Measurements from ENCODE around the gene TNS1.
A peak's percentile ranks its signal among the peaks of the same experiment; 100 is the strongest.

The TNS1 gene

GRCh38 chr2:217903142-217903858 is 99.5 kb downstream of the TNS1 start:
- no peak overlapping the region for H3K4me3 ChIP-seq
- no peaks in the 10 kb centered on the region for H3K9me3 ChIP-seq
- no peaks in the 10 kb centered on the region for H3K36me3 ChIP-seq (replicated peaks)
- in situ Hi-C loops (cut with MboI; ENCODE audit: low sequenced_read_pairs): no loop called here
- H3K4me1 ChIP-seq: no peaks in the 10 kb centered on the region
- H3K27me3 ChIP-seq (ENCODE audit: low read depth): peaks cover 2% of the 10 kb centered on the region; the same call in 1 of the 2 replicates
- no peak for DNase-seq (ENCODE audit: low spot score in 2 of 2)

GRCh38 chr2:217902379-217903141 is 100.2 kb downstream of the TNS1 start:
- in situ Hi-C loops (cut with MboI; ENCODE audit: low sequenced_read_pairs): no loop called here
- DNase-seq (ENCODE audit: low spot score in 2 of 2): no peak
- Histone ChIP-seq H3K9me3 (no peaks in the 10 kb centered on the region), H3K4me3 (no peak overlapping the region), H3K4me1 (no peaks in the 10 kb centered on the region), H3K36me3 (replicated peaks) (no peaks in the 10 kb centered on the region), H3K27me3 (ENCODE audit: low read depth) (peaks cover 2% of the 10 kb centered on the region; the same call in 1 of the 2 replicates)

GRCh38 chr2:217901835-217902378 is 100.9 kb downstream of the TNS1 start:
- Histone ChIP-seq H3K36me3 (replicated peaks) (no peaks in the 10 kb centered on the region), H3K9me3 (no peaks in the 10 kb centered on the region), H3K4me3 (no peak overlapping the region), H3K27me3 (ENCODE audit: low read depth) (peaks cover 2% of the 10 kb centered on the region; the same call in 1 of the 2 replicates), H3K4me1 (no peaks in the 10 kb centered on the region)
- DNase-seq (ENCODE audit: low spot score in 2 of 2): no peak
- in situ Hi-C loops (cut with MboI; ENCODE audit: low sequenced_read_pairs): no loop called here

- in situ Hi-C loops (cut with MboI; ENCODE audit: low sequenced_read_pairs): no loop called here
- no peak for DNase-seq (ENCODE audit: low spot score in 2 of 2)
- Histone ChIP-seq H3K4me3 (no peak overlapping the region), H3K36me3 (replicated peaks) (no peaks in the 10 kb centered on the region), H3K4me1 (no peaks in the 10 kb centered on the region), H3K9me3 (no peaks in the 10 kb centered on the region), H3K27me3 (ENCODE audit: low read depth) (peaks cover 2% of the 10 kb centered on the region; the same call in 1 of the 2 replicates)
These were observed 101.4 kb downstream of the TNS1 start for GRCh38 chr2:217901400-217901799.

GRCh38 chr2:217900780-217901360 is 101.9 kb downstream of the TNS1 start:
- Histone ChIP-seq H3K27me3 (ENCODE audit: low read depth) (peaks cover 2% of the 10 kb centered on the region; the same call in 1 of the 2 replicates), H3K4me3 (no peak overlapping the region), H3K4me1 (no peaks in the 10 kb centered on the region), H3K9me3 (no peaks in the 10 kb centered on the region), H3K36me3 (replicated peaks) (no peaks in the 10 kb centered on the region)
- no peak for DNase-seq (ENCODE audit: low spot score in 2 of 2)
- in situ Hi-C loops (cut with MboI; ENCODE audit: low sequenced_read_pairs): no loop called here

GRCh38 chr2:217900010-217900779 is 102.6 kb downstream of the TNS1 start:
- H3K4me1 ChIP-seq: no peaks in the 10 kb centered on the region
- DNase-seq (ENCODE audit: low spot score in 2 of 2): no peak
- H3K36me3 ChIP-seq (replicated peaks): no peaks in the 10 kb centered on the region
- peaks cover 2% of the 10 kb centered on the region; the same call in 1 of the 2 replicates for H3K27me3 ChIP-seq (ENCODE audit: low read depth)
- in situ Hi-C loops (cut with MboI; ENCODE audit: low sequenced_read_pairs): no loop called here
- no peaks in the 10 kb centered on the region for H3K9me3 ChIP-seq
- no peak overlapping the region for H3K4me3 ChIP-seq

GRCh38 chr2:217899231-217900009 is 103.4 kb downstream of the TNS1 start:
- Histone ChIP-seq H3K9me3 (no peaks in the 10 kb centered on the region), H3K27me3 (ENCODE audit: low read depth) (no peaks in the 10 kb centered on the region), H3K4me1 (no peaks in the 10 kb centered on the region), H3K36me3 (replicated peaks) (no peaks in the 10 kb centered on the region), H3K4me3 (no peak overlapping the region)
- DNase-seq (ENCODE audit: low spot score in 2 of 2): peak in 1 of 2 experiments; percentile 75
- in situ Hi-C loops (cut with MboI; ENCODE audit: low sequenced_read_pairs): no loop called here

GRCh38 chr2:217897816-217898806 is 104.7 kb downstream of the TNS1 start:
- H3K4me3 ChIP-seq: no peak overlapping the region
- no peaks in the 10 kb centered on the region for H3K4me1 ChIP-seq
- no peaks in the 10 kb centered on the region for H3K27me3 ChIP-seq (ENCODE audit: low read depth)
- H3K9me3 ChIP-seq: no peaks in the 10 kb centered on the region
- no peaks in the 10 kb centered on the region for H3K36me3 ChIP-seq (replicated peaks)
- DNase-seq (ENCODE audit: low spot score in 2 of 2): no peak
- in situ Hi-C loops (cut with MboI; ENCODE audit: low sequenced_read_pairs): no loop called here

- Histone ChIP-seq H3K9me3 (no peaks in the 10 kb centered on the region), H3K27me3 (ENCODE audit: low read depth) (no peaks in the 10 kb centered on the region), H3K4me1 (no peaks in the 10 kb centered on the region), H3K36me3 (replicated peaks) (no peaks in the 10 kb centered on the region), H3K4me3 (no peak overlapping the region)
- in situ Hi-C loops (cut with MboI; ENCODE audit: low sequenced_read_pairs): no loop called here
- DNase-seq (ENCODE audit: low spot score in 2 of 2): no peak
These were observed 105.6 kb downstream of the TNS1 start for GRCh38 chr2:217897091-217897715.

GRCh38 chr2:217895070-217895635 is 107.6 kb downstream of the TNS1 start:
- in situ Hi-C loops (cut with MboI; ENCODE audit: low sequenced_read_pairs): no loop called here
- Histone ChIP-seq H3K36me3 (replicated peaks) (no peaks in the 10 kb centered on the region), H3K4me1 (no peaks in the 10 kb centered on the region), H3K9me3 (no peaks in the 10 kb centered on the region), H3K27me3 (ENCODE audit: low read depth) (no peaks in the 10 kb centered on the region), H3K4me3 (no peak overlapping the region)
- no peak for DNase-seq (ENCODE audit: low spot score in 2 of 2)

- Histone ChIP-seq H3K4me1 (no peaks in the 10 kb centered on the region), H3K9me3 (no peaks in the 10 kb centered on the region), H3K27me3 (ENCODE audit: low read depth) (no peaks in the 10 kb centered on the region), H3K4me3 (no peak overlapping the region), H3K36me3 (replicated peaks) (no peaks in the 10 kb centered on the region)
- in situ Hi-C loops (cut with MboI; ENCODE audit: low sequenced_read_pairs): no loop called here
- DNase-seq (ENCODE audit: low spot score in 2 of 2): no peak
These were observed 109.4 kb downstream of the TNS1 start for GRCh38 chr2:217893440-217893839.
